ENCODE results near the gene UBQLN2. TPM values are rescaled to one million over a fixed set of nuclear protein-coding genes. Genes with fewer than 3 reads are reported as not detected.

The UBQLN2 gene
- total RNA-seq, 4 donors from 2014 or later = 27.2 to 36.0 (median 31.4) TPM

DNA sequence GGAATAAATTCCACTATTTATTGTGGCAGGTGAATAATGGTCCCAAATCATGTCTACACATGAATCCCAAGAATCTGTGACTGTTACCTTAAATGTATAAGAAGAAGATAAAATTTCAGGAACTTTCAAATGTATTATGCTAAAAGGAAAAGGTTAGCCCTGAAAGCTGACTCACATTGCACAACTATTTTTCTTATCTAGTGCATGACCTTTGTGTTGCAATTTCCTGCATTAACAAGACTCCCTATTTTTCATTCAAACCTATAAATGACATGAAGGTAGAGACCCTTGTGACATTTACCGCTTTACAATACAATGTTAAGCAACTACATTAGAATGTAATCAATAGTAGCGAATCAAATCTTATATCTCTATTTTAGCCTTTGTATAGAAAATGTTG lies 36.7 kb downstream of the UBQLN2 start:
- no peak for TF ChIP-seq POLR2A (IDR thresholded peaks at IDR 0.05)
- TF ChIP-seq EP300 (IDR thresholded peaks at IDR 0.05) = no peak
- no peak for TF ChIP-seq POLR2AphosphoS5 (IDR thresholded peaks at IDR 0.05)
- TF ChIP-seq CTCF (IDR thresholded peaks at IDR 0.05) = no peak
- WGBS = 91% methylated on average over 2 of the region's 2 CpGs
- no peak overlapping the region for H3K27ac ChIP-seq

GRCh38 chrX:56600987-56601386 lies 37.6 kb downstream of the UBQLN2 start:
- Histone ChIP-seq H3K4me3 (no peak overlapping the region), H3K27ac (no peak overlapping the region), H3K27me3 (no peaks in the 10 kb centered on the region), H3K36me3 (peaks cover 6% of the 10 kb centered on the region), H3K4me1 (no peaks in the 10 kb centered on the region), H3K9me3 (no peaks in the 10 kb centered on the region)
- WGBS = 60% methylated on average over 3 of the region's 3 CpGs
- TF ChIP-seq POLR2A (IDR thresholded peaks at IDR 0.05) (no peak), CTCF (IDR thresholded peaks at IDR 0.05) (no peak), EP300 (IDR thresholded peaks at IDR 0.05) (no peak), POLR2AphosphoS5 (IDR thresholded peaks at IDR 0.05) (no peak)
- DNase-seq (ENCODE audit: low spot score in 2 of 2) = no peak

More for the DNA sequence above, 36.7 kb downstream of the UBQLN2 start:
- Histone ChIP-seq H3K4me3 (no peak overlapping the region), H3K9me3 (no peaks in the 10 kb centered on the region), H3K36me3 (peaks cover 6% of the 10 kb centered on the region), H3K27me3 (no peaks in the 10 kb centered on the region), H3K4me1 (no peaks in the 10 kb centered on the region)
- DNase-seq (ENCODE audit: low spot score in 2 of 2) = no peak

GRCh38 chrX:56615282-56615681 lies 51.9 kb downstream of the UBQLN2 start:
- TF ChIP-seq CTCF (IDR thresholded peaks at IDR 0.05) (no peak), POLR2AphosphoS5 (IDR thresholded peaks at IDR 0.05) (no peak), POLR2A (IDR thresholded peaks at IDR 0.05) (no peak), EP300 (IDR thresholded peaks at IDR 0.05) (no peak)
- 92% methylated on average over 2 of the region's 2 CpGs for WGBS
- no peak overlapping the region for H3K4me3 ChIP-seq
- H3K9me3 ChIP-seq = no peaks in the 10 kb centered on the region
- DNase-seq (ENCODE audit: low spot score in 2 of 2) = no peak
- no peaks in the 10 kb centered on the region for H3K36me3 ChIP-seq
- H3K4me1 ChIP-seq = no peaks in the 10 kb centered on the region
- no peaks in the 10 kb centered on the region for H3K27me3 ChIP-seq
- no peak overlapping the region for H3K27ac ChIP-seq

Other genes with a start within 250 kb of the UBQLN2 start
- 10 to 100 TPM; 15.6 to 47.2 (median 20.4) TPM for gene NBDY, start 165.6 kb downstream of the UBQLN2 start, total RNA-seq